K562 (cell line): ENCODE results near the gene C14orf180. TPM values are rescaled to one million over a fixed set of nuclear protein-coding genes. Genes with fewer than 3 reads are reported as not detected.

Experiments used
- ATAC-seq: fragments of 200-7000 bp; cut with Tn5 transposase; 3 replicates; pipeline ENCODE4 v1.9.1; 2020; ENCODE audit warnings: moderate library complexity
- BruUV-seq: library from RNA; stranded (reverse); fragments of 400-500 nt; replicated peaks from 2 replicates; lab custom pipeline; 2021; lab: Mats Ljungman, UMichigan
- CTCF ChIA-PET: fragments of 300-600 bp; formaldehyde crosslinking; extraction: SDS; loops from one replicate; lab custom pipeline; 2021; ENCODE audit warnings: low intra/inter-chr PET ratio; lab: Yijun Ruan, JAX
- POLR2A ChIA-PET: fragments of 300-600, 350-650 bp; sonication (Branson Sonifier 250); formaldehyde crosslinking; extraction: SDS; loops from one replicate; lab custom pipeline; 2021; ENCODE audit warnings: antibody characterized with exemption, inconsistent platforms; lab: Yijun Ruan, JAX
- DNase-seq, 4 experiments: peaks; one replicate each; pipeline versions ENCODE4 v3.0.0 to v3.0.0-alpha.2; 2011 to 2018; ENCODE audit warnings: low spot score in 3 of 4, mixed read lengths in 3 of 4; ENCODE audit errors: extremely low read depth in 1 of 4
- FAIRE-seq: peaks from 2 replicates; lab custom pipeline; 2011; peaks lifted over from hg19 to GRCh38; lab: Jason Lieb, UNC
- H2AFZ ChIP-seq: 2 replicates; pipeline ENCODE4 v1.6.0; 2011; ENCODE audit warnings: low read depth, low read length, control low read depth, inconsistent platforms
- H3K27ac ChIP-seq: fragments of 200-600 bp; 3 replicates; pipeline ENCODE4 v1.8.0; 2011; ENCODE audit warnings: low read depth, mild to moderate bottlenecking, control low read depth, inconsistent platforms, low read length, moderate library complexity, mixed read lengths; ENCODE audit errors: extremely low read depth
- H3K27me3 ChIP-seq, 2 experiments: fragments of 300-600 bp in 1 of 2; 2 replicates in 1 of 2; 3 replicates in 1 of 2; pipeline versions ENCODE4 v1.6.0 to v1.8.0; 2011; ENCODE audit warnings: inconsistent platforms in 2 of 2, low read length in 2 of 2, mild to moderate bottlenecking in 1 of 2, mixed read lengths in 1 of 2, moderate library complexity in 1 of 2; ENCODE audit not compliant: control insufficient read depth in 2 of 2, insufficient read depth in 2 of 2
- H3K36me3 ChIP-seq: fragments of 300-600 bp; 3 replicates; pipeline ENCODE4 v1.8.0; 2011; ENCODE audit warnings: mild to moderate bottlenecking, low read length, inconsistent platforms; ENCODE audit not compliant: control insufficient read depth, insufficient read depth
- H3K4me1 ChIP-seq, 2 experiments: fragments of 200-600 bp in 1 of 2; replicated peaks in 1 of 2; 2 replicates in 1 of 2; 3 replicates in 1 of 2; pipeline versions ENCODE4 v1.5.1 to v1.8.0; 2011; ENCODE audit warnings: inconsistent platforms in 2 of 2, low read length in 2 of 2, mild to moderate bottlenecking in 1 of 2, mixed read lengths in 1 of 2, moderate library complexity in 1 of 2; ENCODE audit not compliant: control insufficient read depth in 2 of 2, insufficient read depth in 2 of 2
- H3K4me2 ChIP-seq: 2 replicates; pipeline ENCODE4 v1.6.1; 2011; ENCODE audit warnings: low read length, control low read depth, inconsistent platforms, mixed read lengths; ENCODE audit not compliant: insufficient read depth
- H3K4me3 ChIP-seq: fragments of 200-600 bp; sonication (generic), shearing (Covaris generic); 2 replicates; pipeline ENCODE4 v1.5.1; 2016; ENCODE audit warnings: control low read depth, inconsistent platforms
- H3K79me2 ChIP-seq: fragments of 200-600 bp; 3 replicates; pipeline ENCODE4 v1.8.0; 2011; ENCODE audit warnings: low read length, inconsistent platforms; ENCODE audit not compliant: control insufficient read depth, insufficient read depth
- H3K9ac ChIP-seq, 2 experiments: 2 replicates each; pipeline versions ENCODE4 v1.6.0 to v1.6.1; 2011; ENCODE audit warnings: low read depth in 2 of 2, low read length in 2 of 2, control low read depth in 1 of 2, inconsistent platforms in 1 of 2, mild to moderate bottlenecking in 1 of 2, mixed read lengths in 1 of 2; ENCODE audit not compliant: insufficient read depth in 1 of 2
- H3K9me1 ChIP-seq: one replicate; pipeline ENCODE4 v1.6.0; 2011; ENCODE audit warnings: inconsistent platforms, mild to moderate bottlenecking, low read length, moderate library complexity; ENCODE audit not compliant: control insufficient read depth, insufficient read depth
- H3K9me3 ChIP-seq: replicated peaks from 2 replicates; pipeline ENCODE4 v1.5.1; 2011; ENCODE audit warnings: low read depth, low read length, inconsistent platforms; ENCODE audit not compliant: control insufficient read depth, insufficient read depth
- H4K20me1 ChIP-seq: replicated peaks from 2 replicates; pipeline ENCODE4 v1.6.1; 2011; ENCODE audit warnings: low read length, inconsistent platforms, mixed read lengths; ENCODE audit not compliant: control insufficient read depth, insufficient read depth
- BRF2 ChIP-seq: IDR thresholded peaks from 3 replicates; pipeline ENCODE4 v1.6.1; 2011; ENCODE audit warnings: borderline replicate concordance, mild to moderate bottlenecking; ENCODE audit not compliant: insufficient read length, insufficient read depth
- ETS2 ChIP-seq: IDR thresholded peaks from 2 replicates; pipeline ENCODE4 v1.6.1; 2016; ENCODE audit warnings: borderline replicate concordance, missing genetic modification characterization, mild to moderate bottlenecking, moderate library complexity, missing compliant biosample characterization; ENCODE audit not compliant: poor library complexity, severe bottlenecking
- GTF3C2 ChIP-seq: IDR thresholded peaks from 3 replicates; pipeline ENCODE4 v1.6.1; 2011; ENCODE audit warnings: borderline replicate concordance, mild to moderate bottlenecking, moderate library complexity; ENCODE audit not compliant: insufficient read length; ENCODE audit errors: extremely low read depth
- HDAC6 ChIP-seq: IDR thresholded peaks from 2 replicates; pipeline ENCODE4 v1.6.1; 2012; ENCODE audit warnings: low read depth, mild to moderate bottlenecking, control low read depth, inconsistent platforms, low read length, moderate library complexity
- HNRNPLL ChIP-seq: fragments of 200-400 bp; formaldehyde crosslinking; IDR thresholded peaks from 2 replicates; pipeline ENCODE4 v1.6.1; 2017; ENCODE audit warnings: low read length, low read depth, mild to moderate bottlenecking; ENCODE audit not compliant: poor library complexity, severe bottlenecking
- MAX ChIP-seq: sonication (generic); formaldehyde crosslinking; IDR thresholded peaks from 2 replicates; pipeline ENCODE4 v1.9.0; 2022; ENCODE audit warnings: mild to moderate bottlenecking, missing genetic modification reagents
- MYBL2 ChIP-seq, 2 experiments: fragments of 450-650 bp in 1 of 2; sonication (generic) in 1 of 2; formaldehyde crosslinking in 1 of 2; IDR thresholded peaks; 2 replicates each; pipeline versions ENCODE4 v1.6.1 to v1.8.1; 2017 to 2022; ENCODE audit warnings: borderline replicate concordance in 1 of 2, inconsistent platforms in 1 of 2, low read depth in 1 of 2, mild to moderate bottlenecking in 1 of 2, missing genetic modification reagents in 1 of 2, moderate library complexity in 1 of 2
- NCOA4 ChIP-seq: fragments of 450-650 bp; IDR thresholded peaks from 2 replicates; pipeline ENCODE4 v1.6.1; 2018; ENCODE audit warnings: mild to moderate bottlenecking; ENCODE audit not compliant: partially characterized antibody
- NFRKB ChIP-seq: fragments of 450-650 bp; IDR thresholded peaks from 2 replicates; pipeline ENCODE4 v1.6.1; 2016; ENCODE audit warnings: low read depth
- PCBP2 ChIP-seq: fragments of 200-400 bp; formaldehyde crosslinking; IDR thresholded peaks from 2 replicates; pipeline ENCODE4 v1.6.1; 2018; ENCODE audit warnings: low read length, low read depth, mild to moderate bottlenecking, moderate library complexity; ENCODE audit not compliant: poor library complexity, severe bottlenecking
- PRMT5 ChIP-seq: sonication (generic); formaldehyde crosslinking; IDR thresholded peaks from 2 replicates; pipeline ENCODE4 v1.5.0; 2020; ENCODE audit warnings: missing genetic modification reagents
- SMAD3 ChIP-seq: fragments of 450-650 bp; formaldehyde crosslinking; conservative IDR thresholded peaks from 2 replicates; pipeline ENCODE4 v1.4.0; 2020; ENCODE audit warnings: mild to moderate bottlenecking
- XRCC5 ChIP-seq: fragments of 200-400 bp; formaldehyde crosslinking; IDR thresholded peaks from 2 replicates; pipeline ENCODE4 v1.6.1; 2017; ENCODE audit warnings: low read depth, mild to moderate bottlenecking, low read length
- ZBTB9 ChIP-seq: fragments of 450-650 bp; formaldehyde crosslinking; IDR thresholded peaks from 2 replicates; pipeline ENCODE4 v1.4.0; 2020; ENCODE audit warnings: mild to moderate bottlenecking, moderate library complexity
- ZNF316 ChIP-seq: fragments of 450-650 bp; IDR thresholded peaks from 2 replicates; pipeline ENCODE4 v1.6.1; 2016
- ZNF699 ChIP-seq: fragments of 250-450 bp; sonication (Bioruptor Pico); IDR thresholded peaks from 2 replicates; pipeline ENCODE4 v1.8.0; 2021; ENCODE audit warnings: mild to moderate bottlenecking, moderate library complexity; ENCODE audit not compliant: insufficient replicate concordance
- WGBS: fragments of 100-300 bp; shearing (Covaris generic); methylation state at CpG from one replicate; pipeline ENCODE4 v1.1.6; 2016; ENCODE audit warnings: low coverage, mixed read lengths; ENCODE audit not compliant: insufficient coverage; ENCODE audit errors: missing lambda C conversion rate; 5-methylcytosine and 5-hydroxymethylcytosine counted together
- in situ Hi-C: fragments of 300-500 bp; cut with MboI; formaldehyde crosslinking; loops from 4 replicates; pipeline ENCODE4 v1.15.0; 2018; ENCODE audit warnings: inconsistent platforms, mixed read lengths
- intact Hi-C: fragments of 100-400 bp; cut with micrococcal nuclease; formaldehyde crosslinking; loops from 2 replicates; pipeline ENCODE4 v1.14.2; 2022
- polyA plus RNA-seq, 8 experiments: library from polyadenylated mRNA; depleted of rRNA in 4 of 8; stranded (reverse) in 5 of 8; unstranded in 3 of 8; fragments of >200 nt; fragmentation: Nextera tagmentation in 2 of 8; fragmentation: Illumina TruSeq in 1 of 8; extraction: Ambion mirVana in 2 of 8; extraction: Trizol in 1 of 8; gene quantifications; 2 replicates each; pipeline versions ENCODE4 v1.2.1 to v1.2.3, GENCODE V29; 2011 to 2014; ENCODE audit warnings: inconsistent platforms in 1 of 8, missing spikeins in 1 of 8
- total RNA-seq, 7 experiments: library from RNA; depleted of rRNA in 6 of 7; stranded (reverse); fragments of >200 nt in 6 of 7; fragmentation: Illumina TruSeq in 2 of 7; extraction: Trizol in 2 of 7; gene quantifications; 2 replicates each; pipeline versions ENCODE4 v1.2.1 to v1.2.3, GENCODE V29; 2011 to 2021; ENCODE audit warnings: low replicate concordance in 1 of 7

The C14orf180 gene
- total and polyA plus RNA-seq, 9 of the 15 experiments (the other 6 are each of a cell fraction or from before 2014, with no cell fraction given): not detected

GRCh38 chr14:104602315-104602932 lies 22.9 kb downstream of the C14orf180 start:
- no peak overlapping the region for H2AFZ ChIP-seq
- no peak for ATAC-seq
- H4K20me1 ChIP-seq: no peaks in the 10 kb centered on the region
- peaks cover 3 to 22% of the 10 kb centered on the region in 2 experiments; a peak in 3 of 5 replicates for H3K27me3 ChIP-seq
- CTCF ChIA-PET: no interaction called here
- DNase-seq: no peak
- in situ Hi-C loops: no loop called here
- no peak for FAIRE-seq
- intact Hi-C loops: no loop called here
- WGBS: 0% methylated on average over 7 of the region's 11 CpGs
- no TSS peak for BruUV-seq
- H3K4me1 ChIP-seq: peaks cover 0 to 15% of the 10 kb centered on the region in 2 experiments; a peak in 2 of 5 replicates
- no peaks in the 10 kb centered on the region for H3K9me3 ChIP-seq
- no peak overlapping the region for H3K27ac ChIP-seq
- no peaks in the 10 kb centered on the region for H3K36me3 ChIP-seq
- no peak overlapping the region for H3K9ac ChIP-seq
- no peak overlapping the region for H3K4me2 ChIP-seq
- no peaks in the 10 kb centered on the region for H3K9me1 ChIP-seq
- POLR2A ChIA-PET: no interaction called here
- H3K79me2 ChIP-seq: no peaks in the 10 kb centered on the region
- H3K4me3 ChIP-seq: no peak overlapping the region
- TF ChIP-seq PRMT5 (CRISPR knock-in tag) (no peak), PCBP2 (no peak), HDAC6 (no peak), ETS2 (tag) (no peak), XRCC5 (no peak), NFRKB (no peak), GTF3C2 (no peak), HNRNPLL (no peak), MYBL2 (IDR thresholded peaks at IDR 0.05; ENCODE audit: low read depth) (no peak), MYBL2 (CRISPR knock-in tag; IDR thresholded peaks at IDR 0.05; ENCODE audit: borderline replicate concordance) (no peak), SMAD3 (CRISPR knock-in tag) (no peak), ZBTB9 (CRISPR knock-in tag) (no peak), MAX (CRISPR knock-in tag) (no peak), NCOA4 (no peak), ZNF316 (no peak), ZNF699 (no peak), BRF2 (no peak)
